ENCODE results near the gene ITIH3. TPM values are rescaled to one million over a fixed set of nuclear protein-coding genes. Genes with fewer than 3 reads are reported as not detected.

The ITIH3 gene
- total and polyA plus RNA-seq, 10 of the 15 experiments (the other 5 are each of a cell fraction or from before 2014, with no cell fraction given), result 0.07 to 0.17 (median 0.15) TPM; not detected in 7

DNA sequence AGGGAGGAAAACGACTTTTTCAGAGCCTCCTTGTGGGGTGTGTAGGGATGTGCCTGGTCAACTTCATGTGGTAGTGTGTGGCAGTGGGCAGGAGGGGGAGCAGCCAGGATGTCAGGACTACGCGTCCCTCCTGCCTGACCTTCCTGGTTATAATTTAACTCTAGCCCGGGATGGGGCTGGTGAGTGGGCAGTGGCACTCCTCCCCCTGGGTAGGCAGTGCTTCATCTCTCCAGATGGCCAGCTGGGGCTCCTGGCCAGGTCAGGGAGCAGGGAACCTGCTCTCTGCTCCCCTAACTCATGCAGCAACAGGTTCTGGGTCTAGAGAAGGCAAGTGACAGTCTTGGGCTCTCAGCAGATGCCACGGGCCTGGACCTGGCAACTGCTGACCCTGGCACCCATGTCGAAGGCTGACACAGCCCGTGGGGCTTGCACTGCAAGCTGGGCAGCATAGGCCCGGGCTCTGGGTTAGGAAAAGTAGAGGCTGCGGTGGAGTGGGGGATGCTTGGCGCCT, 33.3 kb downstream of the ITIH3 start (continued):
- TF ChIP-seq, protein P1, sequence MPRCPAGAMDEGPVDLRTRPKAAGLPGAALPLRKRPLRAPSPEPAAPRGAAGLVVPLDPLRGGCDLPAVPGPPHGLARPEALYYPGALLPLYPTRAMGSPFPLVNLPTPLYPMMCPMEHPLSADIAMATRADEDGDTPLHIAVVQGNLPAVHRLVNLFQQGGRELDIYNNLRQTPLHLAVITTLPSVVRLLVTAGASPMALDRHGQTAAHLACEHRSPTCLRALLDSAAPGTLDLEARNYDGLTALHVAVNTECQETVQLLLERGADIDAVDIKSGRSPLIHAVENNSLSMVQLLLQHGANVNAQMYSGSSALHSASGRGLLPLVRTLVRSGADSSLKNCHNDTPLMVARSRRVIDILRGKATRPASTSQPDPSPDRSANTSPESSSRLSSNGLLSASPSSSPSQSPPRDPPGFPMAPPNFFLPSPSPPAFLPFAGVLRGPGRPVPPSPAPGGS (IDR thresholded peaks at IDR 0.05; ENCODE audit: borderline replicate concordance, insufficient read depth, low read depth, low read length, poor library complexity, severe bottlenecking), result no peak
- no peak for TF ChIP-seq HDAC2 (IDR thresholded peaks at IDR 0.05)
- no peak for TF ChIP-seq SIN3A (IDR thresholded peaks at IDR 0.05; ENCODE audit: low read depth, low read length)

DNA sequence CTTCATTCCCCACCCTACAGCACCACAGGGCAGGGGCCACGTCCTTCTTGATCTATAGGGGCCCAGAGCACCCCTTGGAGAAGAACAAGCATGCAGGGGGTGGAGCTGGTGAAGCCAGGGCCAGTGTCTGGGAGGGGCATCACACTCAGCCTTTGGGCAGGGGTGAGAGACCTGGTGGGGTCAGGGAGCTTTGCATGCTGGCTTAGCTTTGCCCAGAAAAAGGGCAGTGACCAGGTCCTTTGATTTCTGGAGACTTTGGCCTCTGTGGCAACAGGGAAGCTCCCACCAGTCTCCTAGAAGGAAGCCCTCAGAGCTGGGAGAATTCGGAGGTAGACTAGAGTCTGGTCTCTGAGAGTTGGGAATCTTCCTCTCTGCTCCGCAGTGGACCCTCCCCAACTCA, 34.9 kb downstream of the ITIH3 start:
- POLR2A ChIA-PET, result no interaction called here
- SMC1A ChIA-PET (ENCODE audit: uncharacterized antibody, unreplicated experiment), result interaction anchor here (0.6 kb wide), 1 partner anchor 475 kb away, joined by 3 read pairs; no protein-coding TSS in a partner anchor
- TF ChIP-seq PAX5 (IDR thresholded peaks at IDR 0.05; ENCODE audit: borderline replicate concordance, low read depth, low read length) (no peak), LARP7 (IDR thresholded peaks at IDR 0.05) (no peak), CREM (IDR thresholded peaks at IDR 0.05; ENCODE audit: low read depth) (no peak), ZSCAN29 (IDR thresholded peaks at IDR 0.05) (no peak), EGR1 (IDR thresholded peaks at IDR 0.05; ENCODE audit: borderline replicate concordance in 1 of 2, low read depth in 2 of 2, low read length in 2 of 2) (no peak), ZZZ3 (IDR thresholded peaks at IDR 0.05; ENCODE audit: control insufficient read depth, insufficient read length, low read depth) (no peak), POLR2A (IDR thresholded peaks at IDR 0.05; ENCODE audit: low read depth, low read length) (no peak), NFYA (IDR thresholded peaks at IDR 0.05; ENCODE audit: borderline replicate concordance, low read depth, low read length) (no peak), SP1 (IDR thresholded peaks at IDR 0.05; ENCODE audit: low read depth, low read length) (no peak), SMAD1 (IDR thresholded peaks at IDR 0.05; ENCODE audit: low read depth, partially characterized antibody) (no peak), MEF2A (IDR thresholded peaks at IDR 0.05; ENCODE audit: insufficient read depth, low read depth, low read length) (no peak), RFX5 (IDR thresholded peaks at IDR 0.05; ENCODE audit: low read depth, low read length) (no peak), YY1 (IDR thresholded peaks at IDR 0.05; ENCODE audit: low read depth, low read length) (no peak)
- TF ChIP-seq, protein P2, sequence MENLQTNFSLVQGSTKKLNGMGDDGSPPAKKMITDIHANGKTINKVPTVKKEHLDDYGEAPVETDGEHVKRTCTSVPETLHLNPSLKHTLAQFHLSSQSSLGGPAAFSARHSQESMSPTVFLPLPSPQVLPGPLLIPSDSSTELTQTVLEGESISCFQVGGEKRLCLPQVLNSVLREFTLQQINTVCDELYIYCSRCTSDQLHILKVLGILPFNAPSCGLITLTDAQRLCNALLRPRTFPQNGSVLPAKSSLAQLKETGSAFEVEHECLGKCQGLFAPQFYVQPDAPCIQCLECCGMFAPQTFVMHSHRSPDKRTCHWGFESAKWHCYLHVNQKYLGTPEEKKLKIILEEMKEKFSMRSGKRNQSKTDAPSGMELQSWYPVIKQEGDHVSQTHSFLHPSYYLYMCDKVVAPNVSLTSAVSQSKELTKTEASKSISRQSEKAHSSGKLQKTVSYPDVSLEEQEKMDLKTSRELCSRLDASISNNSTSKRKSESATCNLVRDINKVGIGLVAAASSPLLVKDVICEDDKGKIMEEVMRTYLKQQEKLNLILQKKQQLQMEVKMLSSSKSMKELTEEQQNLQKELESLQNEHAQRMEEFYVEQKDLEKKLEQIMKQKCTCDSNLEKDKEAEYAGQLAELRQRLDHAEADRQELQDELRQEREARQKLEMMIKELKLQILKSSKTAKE (IDR thresholded peaks at IDR 0.05; ENCODE audit: low read depth, poor library complexity, severe bottlenecking), result no peak
- TF ChIP-seq, protein P3, sequence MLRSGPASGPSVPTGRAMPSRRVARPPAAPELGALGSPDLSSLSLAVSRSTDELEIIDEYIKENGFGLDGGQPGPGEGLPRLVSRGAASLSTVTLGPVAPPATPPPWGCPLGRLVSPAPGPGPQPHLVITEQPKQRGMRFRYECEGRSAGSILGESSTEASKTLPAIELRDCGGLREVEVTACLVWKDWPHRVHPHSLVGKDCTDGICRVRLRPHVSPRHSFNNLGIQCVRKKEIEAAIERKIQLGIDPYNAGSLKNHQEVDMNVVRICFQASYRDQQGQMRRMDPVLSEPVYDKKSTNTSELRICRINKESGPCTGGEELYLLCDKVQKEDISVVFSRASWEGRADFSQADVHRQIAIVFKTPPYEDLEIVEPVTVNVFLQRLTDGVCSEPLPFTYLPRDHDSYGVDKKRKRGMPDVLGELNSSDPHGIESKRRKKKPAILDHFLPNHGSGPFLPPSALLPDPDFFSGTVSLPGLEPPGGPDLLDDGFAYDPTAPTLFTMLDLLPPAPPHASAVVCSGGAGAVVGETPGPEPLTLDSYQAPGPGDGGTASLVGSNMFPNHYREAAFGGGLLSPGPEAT (IDR thresholded peaks at IDR 0.05; ENCODE audit: low read depth), result no peak
- no peaks in the 10 kb centered on the region for H3K79me2 ChIP-seq (ENCODE audit: control insufficient read depth, insufficient read depth, low read length)
- H3K27me3 ChIP-seq (replicated peaks in 1 of 2; ENCODE audit: control insufficient read depth in 2 of 2, insufficient read depth in 2 of 2, low read length in 1 of 2), result no peaks in the 10 kb centered on the region
- CTCF ChIA-PET, result interaction anchor here (1.6 kb wide), 1 partner anchor 8 kb away, joined by 5 read pairs; no protein-coding TSS in a partner anchor
- H2AFZ ChIP-seq (ENCODE audit: control insufficient read depth, low read depth, low read length), result no peak overlapping the region
- no peaks in the 10 kb centered on the region for H3K9me3 ChIP-seq (replicated peaks; ENCODE audit: control insufficient read depth, insufficient read depth, low read length)
- 66% methylated on average over 3 of the region's 3 CpGs for WGBS (ENCODE audit: insufficient coverage, insufficient replicate concordance, low lambda C conversion rate, missing lambda C conversion rate)
- FAIRE-seq (no peak), DNase-seq (ENCODE audit: low read depth, low spot score) (no peak), ATAC-seq (no peak)
- H3K4me3 ChIP-seq, result no peak overlapping the region
- no TSS peak for BruUV-seq (replicated peaks)
- H3K9ac ChIP-seq (ENCODE audit: control insufficient read depth, insufficient read depth, low read length), result no peak overlapping the region
- no peaks in the 10 kb centered on the region for H3K4me1 ChIP-seq (ENCODE audit: control insufficient read depth, insufficient read depth, low read length)
- in situ Hi-C loops (cut with MboI) (no loop called here), intact Hi-C loops (cut with micrococcal nuclease; ENCODE audit: unreplicated experiment) (no loop called here)
- no peaks in the 10 kb centered on the region for H4K20me1 ChIP-seq (ENCODE audit: control insufficient read depth, insufficient read depth)
- RAD21 ChIA-PET (ENCODE audit: unreplicated experiment), result no interaction called here
- H3K4me2 ChIP-seq (ENCODE audit: control insufficient read depth, insufficient read depth), result no peak overlapping the region
- H3K36me3 ChIP-seq (ENCODE audit: control insufficient read depth in 2 of 2, insufficient read depth in 2 of 2, low read length in 1 of 2), result no peaks in the 10 kb centered on the region; a peak in 1 of 4 replicates
- no peak overlapping the region for H3K27ac ChIP-seq (ENCODE audit: control insufficient read depth, insufficient read depth)
